IMR-90 (cell line): ENCODE results near the gene OR2T35. TPM values are rescaled to one million over a fixed set of nuclear protein-coding genes. Genes with fewer than 3 reads are reported as not detected.
"Not testable (repeated sequence)": the region's sequence is repeated elsewhere in the genome, so short reads cannot be mapped to it uniquely, and the experiment has no call there.

Source experiments
- ATAC-seq: fragments of 200-7000 bp; cut with Tn5 transposase; 2 replicates; pipeline ENCODE4 v1.9.1; 2020; ENCODE audit warnings: low read depth, mild to moderate bottlenecking, moderate library complexity
- BruUV-seq: library from RNA; stranded (reverse); fragments of 400-500 nt; replicated peaks from 2 replicates; lab custom pipeline; 2021; lab: Mats Ljungman, UMichigan
- CTCF ChIA-PET: fragments of 300-600 bp; formaldehyde crosslinking; extraction: SDS; loops from one replicate; lab custom pipeline; 2021; ENCODE audit warnings: antibody characterized with exemption; lab: Yijun Ruan, JAX
- POLR2A ChIA-PET: fragments of 300-600 bp; sonication (Branson Sonifier 250); formaldehyde crosslinking; loops from one replicate; lab custom pipeline; 2022; ENCODE audit warnings: antibody characterized with exemption; ENCODE audit not compliant: unreplicated experiment; lab: Charles Lee
- DNase-seq: peaks from one replicate; pipeline ENCODE4 v3.0.0; 2013
- H2AFZ ChIP-seq: replicated peaks from 2 replicates; pipeline ENCODE3; 2013; ENCODE audit warnings: low read length, mild to moderate bottlenecking; ENCODE audit not compliant: poor library complexity
- H2AK5ac ChIP-seq: 2 replicates; pipeline ENCODE4 v1.6.1; 2013; ENCODE audit warnings: low read depth, low read length, inconsistent platforms
- H2AK9ac ChIP-seq: replicated peaks from 2 replicates; pipeline ENCODE3; 2013; ENCODE audit warnings: mild to moderate bottlenecking, low read depth, low read length, moderate library complexity; ENCODE audit not compliant: poor library complexity
- H2BK120ac ChIP-seq: 2 replicates; pipeline ENCODE4 v1.6.1; 2013; ENCODE audit warnings: low read depth, low read length, inconsistent platforms
- H2BK15ac ChIP-seq: 3 replicates; pipeline ENCODE4 v1.6.1; 2013; ENCODE audit warnings: low read depth, low read length, inconsistent platforms
- H2BK20ac ChIP-seq: 2 replicates; pipeline ENCODE4 v1.6.1; 2013; ENCODE audit warnings: low read depth, mild to moderate bottlenecking, inconsistent platforms, low read length, moderate library complexity
- H2BK5ac ChIP-seq: 2 replicates; pipeline ENCODE4 v1.6.1; 2013; ENCODE audit warnings: mild to moderate bottlenecking, low read depth, low read length, inconsistent platforms; ENCODE audit not compliant: poor library complexity, severe bottlenecking
- H3K14ac ChIP-seq: replicated peaks from 2 replicates; pipeline ENCODE4 v1.6.1; 2013; ENCODE audit warnings: low read depth, low read length, inconsistent platforms
- H3K18ac ChIP-seq: 2 replicates; pipeline ENCODE4 v1.6.1; 2013; ENCODE audit warnings: low read depth, low read length, control low read depth
- H3K23ac ChIP-seq: 2 replicates; pipeline ENCODE4 v1.6.1; 2013; ENCODE audit warnings: low read depth, low read length, inconsistent platforms
- H3K27ac ChIP-seq: 2 replicates; pipeline ENCODE4 v1.5.1; 2013; ENCODE audit warnings: mild to moderate bottlenecking, control low read depth, low read length; ENCODE audit not compliant: insufficient read depth
- H3K27me3 ChIP-seq: 2 replicates; pipeline ENCODE4 v1.6.1; 2013; ENCODE audit warnings: low read length; ENCODE audit not compliant: control insufficient read depth, insufficient read depth
- H3K36me3 ChIP-seq: 2 replicates; pipeline ENCODE4 v1.6.1; 2013; ENCODE audit warnings: low read length, mixed read lengths; ENCODE audit not compliant: control insufficient read depth, insufficient read depth
- H3K4ac ChIP-seq: 2 replicates; pipeline ENCODE4 v1.6.1; 2013; ENCODE audit warnings: low read depth, low read length, inconsistent platforms
- H3K4me1 ChIP-seq: 2 replicates; pipeline ENCODE4 v1.6.1; 2013; ENCODE audit warnings: low read length, mixed read lengths; ENCODE audit not compliant: control insufficient read depth, insufficient read depth
- H3K4me2 ChIP-seq: 2 replicates; pipeline ENCODE4 v1.6.1; 2013; ENCODE audit warnings: low read depth, mild to moderate bottlenecking, control low read depth, low read length, moderate library complexity
- H3K4me3 ChIP-seq: 2 replicates; pipeline ENCODE4 v1.5.1; 2013; ENCODE audit warnings: low read depth, mild to moderate bottlenecking, control low read depth, low read length, moderate library complexity; ENCODE audit not compliant: insufficient read depth
- H3K56ac ChIP-seq: 2 replicates; pipeline ENCODE4 v1.6.1; 2013; ENCODE audit warnings: low read length, inconsistent platforms; ENCODE audit not compliant: insufficient read depth; ENCODE audit errors: extremely low read depth
- H3K79me1 ChIP-seq, 2 experiments: 2 replicates each; pipeline ENCODE4 v1.6.1; 2013; ENCODE audit warnings: low read length in 2 of 2, inconsistent platforms in 1 of 2, low read depth in 1 of 2
- H3K9ac ChIP-seq: 2 replicates; pipeline ENCODE4 v1.6.1; 2013; ENCODE audit warnings: low read depth, low read length, control low read depth
- H3K9me1 ChIP-seq: 2 replicates; pipeline ENCODE4 v1.6.1; 2013; ENCODE audit warnings: low read length, inconsistent platforms; ENCODE audit not compliant: insufficient read depth
- H3K9me3 ChIP-seq: 2 replicates; pipeline ENCODE4 v1.6.1; 2013; ENCODE audit warnings: low read length; ENCODE audit not compliant: control insufficient read depth, insufficient read depth
- H4K20me1 ChIP-seq: 2 replicates; pipeline ENCODE4 v1.6.1; 2013; ENCODE audit warnings: low read length, inconsistent platforms; ENCODE audit not compliant: insufficient read depth
- H4K5ac ChIP-seq: 2 replicates; pipeline ENCODE4 v1.6.1; 2013; ENCODE audit warnings: mild to moderate bottlenecking, low read depth, low read length, control low read depth
- H4K8ac ChIP-seq, 2 experiments: 2 replicates each; pipeline ENCODE4 v1.6.1; 2013; ENCODE audit warnings: low read depth in 2 of 2, low read length in 2 of 2, control low read depth in 1 of 2, inconsistent platforms in 1 of 2
- H4K91ac ChIP-seq: 2 replicates; pipeline ENCODE4 v1.6.1; 2013; ENCODE audit warnings: low read depth, low read length, inconsistent platforms; ENCODE audit not compliant: insufficient read depth
- WGBS, 2 experiments: methylation state at CpG; one replicate each; pipeline versions ENCODE4 v1.1.5 to v1.1.7; 2013; ENCODE audit warnings: missing lambda C conversion rate in 2 of 2; ENCODE audit not compliant: insufficient read length in 1 of 2; ENCODE audit errors: extremely low coverage in 2 of 2; 5-methylcytosine and 5-hydroxymethylcytosine counted together
- dilution Hi-C: fragments of 300-500 bp; cut with HindIII; formaldehyde crosslinking; loops from one replicate; pipeline ENCODE4 v1.14.3; 2018; ENCODE audit warnings: low sequenced_read_pairs; ENCODE audit not compliant: unreplicated experiment
- in situ Hi-C: fragments of 300-500 bp; cut with MboI; formaldehyde crosslinking; loops from 3 replicates; pipeline ENCODE4 v1.14.3; 2019; ENCODE audit warnings: low sequenced_read_pairs, inconsistent platforms, mixed read lengths
- intact Hi-C: fragments of 100-400 bp; cut with micrococcal nuclease; formaldehyde crosslinking; loops from 2 replicates; pipeline ENCODE4 v1.10.0; 2022
- polyA plus RNA-seq, 3 experiments: library from polyadenylated mRNA; depleted of rRNA; stranded (reverse); fragments of >200 nt; gene quantifications; 2 replicates each; pipeline ENCODE4 v1.2.3, GENCODE V29; 2012; ENCODE audit warnings: low replicate concordance in 1 of 3
- total RNA-seq: library from RNA; depleted of rRNA; stranded (reverse); fragments of >200 nt; gene quantifications from 2 replicates; pipeline ENCODE4 v1.2.3, GENCODE V29; 2012

Gene OR2T35
- total and polyA plus RNA-seq, 2 of the 4 experiments (the other 2 are of a cell fraction), result not detected

DNA sequence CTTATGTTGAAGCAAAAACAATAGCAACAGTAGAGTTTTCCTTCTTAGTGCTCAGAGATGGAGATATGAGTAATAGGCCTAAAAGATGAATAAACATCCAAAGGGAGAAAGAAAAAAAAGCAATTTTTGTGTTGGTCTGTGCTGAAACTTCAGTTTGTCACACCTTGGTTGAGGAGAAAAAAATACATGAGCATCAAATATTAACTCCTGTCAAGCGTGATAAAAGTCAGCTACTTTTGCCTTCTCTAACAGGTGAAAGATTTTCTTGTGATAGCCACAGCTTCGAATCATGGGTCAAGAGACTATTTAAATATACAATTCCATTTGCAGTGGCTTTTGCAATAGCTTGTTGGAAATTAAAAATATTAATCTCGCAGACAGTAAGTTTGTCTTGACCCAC is 4.2 kb downstream of the OR2T35 start:
- H3K4me3 ChIP-seq, H3K18ac ChIP-seq, POLR2A ChIA-PET, H2BK5ac ChIP-seq, H3K27me3 ChIP-seq, DNase-seq, H2AK9ac ChIP-seq, H2BK120ac ChIP-seq, H4K5ac ChIP-seq, H2AK5ac ChIP-seq, dilution Hi-C loops, H3K79me1 ChIP-seq, H2AFZ ChIP-seq, in situ Hi-C loops, ATAC-seq, BruUV-seq, H2BK15ac ChIP-seq, H3K36me3 ChIP-seq, H3K14ac ChIP-seq, H3K4ac ChIP-seq, H2BK20ac ChIP-seq, CTCF ChIA-PET, H3K23ac ChIP-seq, H3K9ac ChIP-seq, H3K9me3 ChIP-seq, H4K91ac ChIP-seq, intact Hi-C loops, H3K27ac ChIP-seq, H3K4me1 ChIP-seq, H3K56ac ChIP-seq, H3K4me2 ChIP-seq, H3K9me1 ChIP-seq, H4K8ac ChIP-seq, H4K20me1 ChIP-seq: not testable (repeated sequence)
- WGBS, 2 experiments, result no CpG with 5 or more reads among the region's 3 CpGs

DNA sequence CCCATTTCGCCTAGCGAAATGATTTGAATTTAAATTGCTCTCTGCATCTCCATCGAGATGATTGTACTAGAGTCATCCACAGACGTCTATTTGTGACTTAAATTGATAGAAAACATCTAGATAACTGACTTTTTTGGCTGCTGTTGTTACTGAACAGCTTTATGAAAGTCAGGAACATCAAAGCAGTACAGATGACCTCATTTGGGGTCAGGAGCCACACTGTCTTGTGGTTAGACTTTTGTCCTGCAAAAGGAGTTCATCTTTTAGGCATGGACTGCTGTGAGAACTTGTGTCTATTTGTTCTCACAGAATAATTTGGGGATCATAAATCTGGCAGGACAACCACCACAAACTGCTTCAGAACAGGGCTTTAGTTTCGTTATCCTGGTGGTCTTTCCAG is 5.4 kb downstream of the OR2T35 start:
- dilution Hi-C loops, H2BK20ac ChIP-seq, H3K79me1 ChIP-seq, H4K91ac ChIP-seq, H3K27ac ChIP-seq, H3K27me3 ChIP-seq, H2BK120ac ChIP-seq, H3K4me1 ChIP-seq, H3K36me3 ChIP-seq, H2BK15ac ChIP-seq, ATAC-seq, DNase-seq, H2AK5ac ChIP-seq, H4K20me1 ChIP-seq, H3K4me3 ChIP-seq, H3K56ac ChIP-seq, H4K5ac ChIP-seq, BruUV-seq, H3K4ac ChIP-seq, H3K9me1 ChIP-seq, H2AK9ac ChIP-seq, H2AFZ ChIP-seq, H4K8ac ChIP-seq, H3K9me3 ChIP-seq, H2BK5ac ChIP-seq, H3K4me2 ChIP-seq, H3K23ac ChIP-seq, H3K14ac ChIP-seq, H3K18ac ChIP-seq, H3K9ac ChIP-seq, in situ Hi-C loops, CTCF ChIA-PET, POLR2A ChIA-PET, intact Hi-C loops: not testable (repeated sequence)
- no CpG with 5 or more reads among the region's 5 CpGs for WGBS, 2 experiments
